WTC11 (cell line): ENCODE results near the gene SEC24B. TPM values are rescaled to one million over a fixed set of nuclear protein-coding genes. Genes with fewer than 3 reads are reported as not detected.
"Not testable (repeated sequence)": the region's sequence is repeated elsewhere in the genome, so short reads cannot be mapped to it uniquely, and the experiment has no call there.

ENCODE experiments used
- ATAC-seq: fragments of 200-7000 bp; cut with Tn5 transposase; 2 replicates; pipeline ENCODE4 v1.10.0; 2021; ENCODE audit warnings: mild to moderate bottlenecking, moderate library complexity
- CTCF ChIA-PET: fragments of 300-600 bp; sonication (Branson Sonifier 250); formaldehyde crosslinking; loops from one replicate; lab custom pipeline; 2021; ENCODE audit warnings: antibody characterized with exemption; lab: Charles Lee
- POLR2A ChIA-PET: fragments of 350-600 bp; sonication (Branson Sonifier 250); formaldehyde crosslinking; loops from one replicate; lab custom pipeline; 2021; ENCODE audit warnings: antibody characterized with exemption; lab: Charles Lee
- DNase-seq: peaks from one replicate; pipeline ENCODE4 v3.0.0; 2021; ENCODE audit warnings: low spot score
- H3K27ac Mint-ChIP-seq: 2 replicates; pipeline ENCODE4 v1.8.0; 2021; ENCODE audit warnings: mixed read lengths
- H3K27me3 Mint-ChIP-seq: 2 replicates; pipeline ENCODE4 v1.8.0; 2021; ENCODE audit warnings: low read depth, mild to moderate bottlenecking, moderate library complexity, mixed read lengths
- H3K36me3 Mint-ChIP-seq: 2 replicates; pipeline ENCODE4 v1.8.0; 2021; ENCODE audit warnings: mixed read lengths
- H3K4me1 Mint-ChIP-seq: 2 replicates; pipeline ENCODE4 v1.8.0; 2022; ENCODE audit warnings: mixed read lengths
- H3K4me3 Mint-ChIP-seq: 2 replicates; pipeline ENCODE4 v1.8.0; 2021; ENCODE audit warnings: mild to moderate bottlenecking, moderate library complexity, mixed read lengths
- H3K9me3 Mint-ChIP-seq: 2 replicates; pipeline ENCODE4 v1.8.0; 2021; ENCODE audit warnings: mixed read lengths
- ATF6 ChIP-seq: sonication (generic); formaldehyde crosslinking; IDR thresholded peaks from 2 replicates; pipeline ENCODE4 v1.8.1; 2023; ENCODE audit warnings: mild to moderate bottlenecking, missing genetic modification reagents
- CREM ChIP-seq: sonication (generic); formaldehyde crosslinking; IDR thresholded peaks from 2 replicates; pipeline ENCODE4 v1.8.1; 2022; ENCODE audit warnings: mild to moderate bottlenecking, missing genetic modification reagents, moderate library complexity
- E2F1 ChIP-seq: sonication (generic); formaldehyde crosslinking; IDR thresholded peaks from 2 replicates; pipeline ENCODE4 v1.8.0; 2022; ENCODE audit warnings: mild to moderate bottlenecking, missing genetic modification reagents
- FOXK1 ChIP-seq: sonication (generic); formaldehyde crosslinking; IDR thresholded peaks from 2 replicates; pipeline ENCODE4 v1.8.0; 2022; ENCODE audit warnings: mild to moderate bottlenecking, moderate library complexity, missing genetic modification reagents
- FOXP4 ChIP-seq: sonication (generic); formaldehyde crosslinking; IDR thresholded peaks from 2 replicates; pipeline ENCODE4 v1.8.0; 2022; ENCODE audit warnings: mild to moderate bottlenecking, missing genetic modification reagents
- NFE2L1 ChIP-seq: sonication (generic); formaldehyde crosslinking; IDR thresholded peaks from 2 replicates; pipeline ENCODE4 v1.8.1; 2023; ENCODE audit warnings: missing genetic modification reagents
- NFYB ChIP-seq: sonication (generic); formaldehyde crosslinking; conservative IDR thresholded peaks from 2 replicates; pipeline ENCODE4 v1.8.0; 2022; ENCODE audit warnings: low read depth, missing genetic modification reagents
- NR1H2 ChIP-seq: sonication (generic); formaldehyde crosslinking; IDR thresholded peaks from 2 replicates; pipeline ENCODE4 v1.9.0; 2021; ENCODE audit warnings: mild to moderate bottlenecking, moderate library complexity, missing genetic modification reagents
- NR2C2 ChIP-seq: sonication (generic); formaldehyde crosslinking; IDR thresholded peaks from 2 replicates; pipeline ENCODE4 v1.8.0; 2022; ENCODE audit warnings: mild to moderate bottlenecking, missing genetic modification reagents
- OVOL2 ChIP-seq: fragments of 250-450 bp; sonication (Bioruptor Pico); IDR thresholded peaks from 2 replicates; pipeline ENCODE4 v1.9.0; 2021; ENCODE audit warnings: mild to moderate bottlenecking, borderline replicate concordance
- PREB ChIP-seq: sonication (generic); formaldehyde crosslinking; IDR thresholded peaks from 2 replicates; pipeline ENCODE4 v1.8.1; 2022; ENCODE audit warnings: mild to moderate bottlenecking, missing genetic modification reagents, moderate library complexity, borderline replicate concordance
- SMAD3 ChIP-seq: sonication (generic); formaldehyde crosslinking; IDR thresholded peaks from 2 replicates; pipeline ENCODE4 v1.8.0; 2022; ENCODE audit warnings: missing genetic modification reagents, mild to moderate bottlenecking, borderline replicate concordance
- TEAD1 ChIP-seq: sonication (generic); formaldehyde crosslinking; IDR thresholded peaks from 2 replicates; pipeline ENCODE4 v1.8.0; 2022; ENCODE audit warnings: mild to moderate bottlenecking, missing genetic modification reagents
- USF1 ChIP-seq: sonication (generic); formaldehyde crosslinking; IDR thresholded peaks from 2 replicates; pipeline ENCODE4 v1.8.0; 2022; ENCODE audit warnings: mild to moderate bottlenecking, missing genetic modification reagents
- ZNF281 ChIP-seq: sonication (generic); formaldehyde crosslinking; IDR thresholded peaks from 2 replicates; pipeline ENCODE4 v1.8.0; 2023; ENCODE audit warnings: mild to moderate bottlenecking, missing genetic modification reagents
- ZNF512 ChIP-seq: sonication (generic); formaldehyde crosslinking; IDR thresholded peaks from 2 replicates; pipeline ENCODE4 v1.8.1; 2022; ENCODE audit warnings: missing genetic modification reagents, borderline replicate concordance
- ZNF671 ChIP-seq: fragments of 250-450 bp; sonication (Bioruptor Pico); IDR thresholded peaks from 2 replicates; pipeline ENCODE4 v1.8.0; 2021; ENCODE audit warnings: mild to moderate bottlenecking
- total RNA-seq: library from RNA; stranded (reverse); gene quantifications from 3 replicates; pipeline ENCODE4 v1.2.3, GENCODE V29; 2021

Gene SEC24B
- total RNA-seq, 1 experiment from 2014 or later: 24.0 TPM

GRCh38 chr4:109557433-109557832 is 123.8 kb downstream of the SEC24B start (continued):
- TF ChIP-seq NFE2L1: no peak
- no peak for TF ChIP-seq OVOL2 (CRISPR knock-in tag)
- no peak for TF ChIP-seq TEAD1 (CRISPR knock-in tag)
- TF ChIP-seq SMAD3 (CRISPR knock-in tag): no peak
- TF ChIP-seq ZNF671 (CRISPR knock-in tag): no peak
- no peak for TF ChIP-seq USF1 (CRISPR knock-in tag)
- no peak for TF ChIP-seq FOXP4 (CRISPR knock-in tag)
- no peak for TF ChIP-seq ZNF512 (CRISPR knock-in tag)

- H3K27ac Mint-ChIP-seq, DNase-seq, H3K9me3 Mint-ChIP-seq, CTCF ChIA-PET, H3K36me3 Mint-ChIP-seq, H3K27me3 Mint-ChIP-seq, POLR2A ChIA-PET, ATAC-seq: not testable (repeated sequence)
- H3K4me3 Mint-ChIP-seq: peak overlapping the region; percentile 48
- H3K4me1 Mint-ChIP-seq: peaks cover 32% of the 10 kb centered on the region
- peak; percentile 78 for TF ChIP-seq NFYB (CRISPR knock-in tag)
Observed at GRCh38 chr4:109558095-109558494, 124.5 kb downstream of the SEC24B start.

GRCh38 chr4:109559625-109559982 is 126.0 kb downstream of the SEC24B start:
- peaks cover 6% of the 10 kb centered on the region for H3K27me3 Mint-ChIP-seq
- POLR2A ChIA-PET: interaction anchor here (0.8 to 1.4 kb wide), 4 partner anchors 116 to 170 kb away, joined by 3 to 5 read pairs (median 4); partner anchors contain the start of genes CASP6 and PLA2G12A
- peaks cover 8% of the 10 kb centered on the region for H3K9me3 Mint-ChIP-seq
- H3K36me3 Mint-ChIP-seq: peaks cover 6% of the 10 kb centered on the region; the same call in 1 of the 2 replicates
- no peak overlapping the region for H3K27ac Mint-ChIP-seq
- ATAC-seq (peak; percentile 51), DNase-seq (peak; percentile 63)
- H3K4me1 Mint-ChIP-seq: peaks cover 26% of the 10 kb centered on the region
- CTCF ChIA-PET: interaction anchor here (0.9 to 1.8 kb wide), 2 partner anchors 12 to 144 kb away, joined by 3 to 4 read pairs; partner anchors contain the start of gene CASP6
- peak overlapping the region; percentile 74 for H3K4me3 Mint-ChIP-seq
- TF ChIP-seq E2F1 (CRISPR knock-in tag) (0 out of 2 replicates have a peak, but pooled peaks have one; percentile 12), ZNF281 (0 out of 2 replicates have a peak, but pooled peaks have one; percentile 32), NFYB (CRISPR knock-in tag) (no peak), PREB (CRISPR knock-in tag) (no peak), NR1H2 (CRISPR knock-in tag) (no peak), CREM (CRISPR knock-in tag) (0 out of 2 replicates have a peak, but pooled peaks have one; percentile 2), ATF6 (no peak), FOXK1 (0 out of 2 replicates have a peak, but pooled peaks have one; percentile 24), NR2C2 (CRISPR knock-in tag) (no peak)
